Lower lobe of right lung (tissue), 2 donors: ENCODE measurements around the gene APCDD1L. TPM values are rescaled to one million over a fixed set of nuclear protein-coding genes. Genes with fewer than 3 reads are reported as not detected.

Source experiments
- ATAC-seq, 2 donors: fragments of 200-7000 bp; cut with Tn5 transposase; one replicate each; pipeline ENCODE4 v1.9.1; 2020 to 2022; ENCODE audit warnings: mild to moderate bottlenecking in 2 of 2, moderate library complexity in 2 of 2
- DNase-seq: peaks from one replicate; pipeline ENCODE4 v3.0.0-alpha.2; 2020
- H3K27ac ChIP-seq: fragments of 200-600 bp; one replicate; pipeline ENCODE4 v1.8.0; 2022
- H3K27me3 ChIP-seq: fragments of 200-600 bp; one replicate; pipeline ENCODE4 v1.8.0; 2022; ENCODE audit warnings: low read depth
- H3K36me3 ChIP-seq: fragments of 200-600 bp; one replicate; pipeline ENCODE4 v1.8.0; 2022; ENCODE audit warnings: mild to moderate bottlenecking
- H3K4me1 ChIP-seq: fragments of 200-600 bp; one replicate; pipeline ENCODE4 v1.8.0; 2022
- H3K4me3 ChIP-seq: fragments of 200-600 bp; one replicate; pipeline ENCODE4 v1.8.0; 2022; ENCODE audit warnings: mild to moderate bottlenecking
- H3K9me3 ChIP-seq: fragments of 200-600 bp; one replicate; pipeline ENCODE4 v1.8.0; 2022
- CTCF ChIP-seq: fragments of 200-600 bp; IDR thresholded peaks from one replicate; pipeline ENCODE4 v1.8.0; 2022; ENCODE audit warnings: antibody characterized with exemption, mild to moderate bottlenecking
- intact Hi-C: fragments of 100-400 bp; cut with DNase I; formaldehyde crosslinking; loops from one replicate; pipeline ENCODE4 v1.11.0; 2022
- total RNA-seq: library from RNA; stranded (reverse); fragmentation: NEBNext Ultra II Directional; extraction: Animal tissue kit (Norgen Biotek cat#: 25700); gene quantifications from one replicate; pipeline ENCODE4 v1.2.1, GENCODE V29; 2021
- donor health status: DM: no; HTN: yes; CAD: no; lungs with severe emphysema.

APCDD1L gene
- total RNA-seq, 1 donor from 2014 or later, result not detected

DNA sequence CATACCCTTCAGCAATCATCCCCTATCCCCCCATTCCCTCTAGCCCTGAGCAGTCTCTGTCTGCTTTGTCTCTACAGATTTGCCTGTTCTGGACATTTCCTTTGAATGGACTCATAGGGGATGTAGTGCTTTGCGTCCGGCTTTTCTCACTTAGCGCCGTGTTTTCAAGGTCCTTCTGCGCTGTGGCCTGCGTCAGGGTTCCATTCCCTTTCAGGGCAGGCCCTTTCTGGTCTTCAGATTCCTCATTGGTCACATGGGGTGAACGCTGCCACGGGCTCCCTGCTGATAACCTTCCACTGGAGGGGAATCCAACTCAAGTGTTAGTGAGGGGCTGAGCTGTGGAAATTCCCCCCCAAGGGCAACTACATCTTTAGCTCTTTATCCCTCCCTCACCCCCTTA lies 36.4 kb upstream of the APCDD1L start:
- Histone ChIP-seq H3K27me3 (peaks cover 4% of the 10 kb centered on the region), H3K36me3 (no peaks in the 10 kb centered on the region), H3K4me3 (no peak overlapping the region), H3K27ac (no peak overlapping the region), H3K9me3 (no peaks in the 10 kb centered on the region), H3K4me1 (no peaks in the 10 kb centered on the region)
- intact Hi-C loops, result no loop called here
- no peak for TF ChIP-seq CTCF
- DNase-seq (no peak), ATAC-seq (no peak)

DNA sequence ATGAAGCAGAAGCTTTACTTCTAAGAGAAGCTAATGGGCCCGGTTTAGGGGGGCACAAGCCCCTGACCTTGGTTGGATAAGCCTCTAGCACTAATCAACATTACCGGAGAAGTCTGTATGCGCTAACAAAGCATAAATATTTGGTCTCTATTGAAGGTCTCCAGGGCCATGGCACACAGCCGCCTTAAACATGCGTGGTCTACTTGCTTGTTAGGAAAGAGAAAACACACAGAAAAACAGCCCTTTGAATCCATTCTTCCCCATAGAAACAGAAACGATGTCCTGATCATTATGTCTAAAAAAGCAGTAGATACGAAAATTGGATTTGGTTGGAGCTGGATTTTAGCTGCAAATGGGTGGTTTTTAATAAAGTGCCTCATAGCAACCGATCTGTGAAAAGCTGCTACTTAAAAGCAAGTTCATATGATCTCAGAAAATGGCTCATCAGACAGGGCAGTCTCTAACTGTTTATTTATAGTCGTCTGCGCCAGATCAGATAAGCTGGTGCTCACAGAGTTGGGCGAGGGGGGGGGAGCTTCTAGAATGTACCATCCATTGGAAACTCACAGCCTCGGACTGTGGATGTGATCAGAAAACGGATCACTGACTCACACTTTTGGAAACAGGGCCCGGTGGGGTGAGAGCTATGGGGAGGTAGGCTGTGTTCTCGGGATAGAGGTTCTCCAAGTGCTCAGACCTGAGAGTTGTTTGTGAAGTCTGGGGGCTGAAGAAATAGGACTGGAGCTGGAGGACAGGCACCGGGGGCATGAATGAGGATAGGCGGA lies 35.3 kb upstream of the APCDD1L start:
- DNase-seq (no peak), ATAC-seq (no peak)
- TF ChIP-seq CTCF, result no peak
- no peak overlapping the region for H3K4me3 ChIP-seq
- intact Hi-C loops, result no loop called here
- no peaks in the 10 kb centered on the region for H3K36me3 ChIP-seq
- no peaks in the 10 kb centered on the region for H3K9me3 ChIP-seq
- no peaks in the 10 kb centered on the region for H3K4me1 ChIP-seq
- H3K27me3 ChIP-seq, result peaks cover 11% of the 10 kb centered on the region
- H3K27ac ChIP-seq, result no peak overlapping the region

- Histone ChIP-seq H3K4me1 (no peaks in the 10 kb centered on the region), H3K27me3 (peaks cover 11% of the 10 kb centered on the region), H3K27ac (no peak overlapping the region), H3K4me3 (no peak overlapping the region), H3K36me3 (no peaks in the 10 kb centered on the region), H3K9me3 (no peaks in the 10 kb centered on the region)
- no peak for DNase-seq
- intact Hi-C loops, result no loop called here
- no peak for TF ChIP-seq CTCF
- no peak for ATAC-seq
Measured at GRCh38 chr20:58549231-58550209, 34.3 kb upstream of the APCDD1L start.

- Histone ChIP-seq H3K27me3 (peaks cover 11% of the 10 kb centered on the region), H3K9me3 (no peaks in the 10 kb centered on the region), H3K4me1 (no peaks in the 10 kb centered on the region), H3K4me3 (no peak overlapping the region), H3K36me3 (no peaks in the 10 kb centered on the region), H3K27ac (no peak overlapping the region)
- DNase-seq (no peak), ATAC-seq (no peak)
- intact Hi-C loops, result no loop called here
- no peak for TF ChIP-seq CTCF
Measured at GRCh38 chr20:58547623-58548475, 32.6 kb upstream of the APCDD1L start.
